Astrocyte (in vitro differentiated cells and primary cell): Measurements from ENCODE around the gene GNB1L. TPM values are rescaled to one million over a fixed set of nuclear protein-coding genes. Genes with fewer than 3 reads are reported as not detected.
"Not testable (repeated sequence)": the region's sequence is repeated elsewhere in the genome, so short reads cannot be mapped to it uniquely, and the experiment has no call there.

Experiments used
- DNase-seq: peaks from one replicate; pipeline ENCODE4 v3.0.0-alpha.2; 2010; ENCODE audit warnings: low read depth
- FAIRE-seq: peaks from 2 replicates; lab custom pipeline; 2011; peaks lifted over from hg19 to GRCh38; lab: Jason Lieb, UNC
- H2AFZ ChIP-seq: 2 replicates; pipeline ENCODE4 v1.6.0; 2012; ENCODE audit warnings: low read depth, low read length, inconsistent platforms
- H3K27ac ChIP-seq: 2 replicates; pipeline ENCODE4 v1.5.1; 2011; ENCODE audit warnings: low read depth, low read length, inconsistent platforms
- H3K27me3 ChIP-seq: 2 replicates; pipeline ENCODE4 v1.6.0; 2011; ENCODE audit warnings: low read length, inconsistent platforms; ENCODE audit not compliant: insufficient read depth
- H3K36me3 ChIP-seq: 2 replicates; pipeline ENCODE4 v1.5.1; 2011; ENCODE audit warnings: low read length, inconsistent platforms; ENCODE audit not compliant: insufficient read depth
- H3K4me1 ChIP-seq: 2 replicates; pipeline ENCODE4 v1.5.1; 2011; ENCODE audit warnings: low read length, inconsistent platforms; ENCODE audit not compliant: insufficient read depth
- H3K4me2 ChIP-seq: 2 replicates; pipeline ENCODE4 v1.6.0; 2012; ENCODE audit warnings: low read length, inconsistent platforms
- H3K4me3 ChIP-seq: 2 replicates; pipeline ENCODE4 v1.5.1; 2011; ENCODE audit warnings: low read depth, mild to moderate bottlenecking, low read length, inconsistent platforms; ENCODE audit not compliant: insufficient read depth
- H3K79me2 ChIP-seq: 2 replicates; pipeline ENCODE4 v1.6.0; 2012; ENCODE audit warnings: mild to moderate bottlenecking, low read length, inconsistent platforms; ENCODE audit not compliant: insufficient read depth
- H3K9ac ChIP-seq: 2 replicates; pipeline ENCODE4 v1.6.0; 2012; ENCODE audit warnings: mild to moderate bottlenecking, low read length, inconsistent platforms
- H3K9me3 ChIP-seq: 2 replicates; pipeline ENCODE4 v1.5.1; 2012; ENCODE audit warnings: low read depth, mild to moderate bottlenecking, low read length, inconsistent platforms; ENCODE audit not compliant: insufficient read depth
- H4K20me1 ChIP-seq: 2 replicates; pipeline ENCODE4 v1.6.0; 2012; ENCODE audit warnings: low read length, inconsistent platforms; ENCODE audit not compliant: insufficient read depth
- H3K27ac Mint-ChIP-seq: one replicate; pipeline ENCODE4 v1.8.0; 2021; ENCODE audit warnings: mild to moderate bottlenecking, mixed read lengths; ENCODE audit not compliant: unreplicated experiment
- H3K27me3 Mint-ChIP-seq: one replicate; pipeline ENCODE4 v1.8.0; 2021; ENCODE audit warnings: low read depth, mixed read lengths; ENCODE audit not compliant: unreplicated experiment
- H3K36me3 Mint-ChIP-seq: one replicate; pipeline ENCODE4 v1.8.0; 2021; ENCODE audit warnings: low read depth, mixed read lengths; ENCODE audit not compliant: unreplicated experiment
- H3K4me1 Mint-ChIP-seq: one replicate; pipeline ENCODE4 v1.8.0; 2021; ENCODE audit warnings: low read depth, mixed read lengths; ENCODE audit not compliant: unreplicated experiment
- H3K4me3 Mint-ChIP-seq: one replicate; pipeline ENCODE4 v1.8.0; 2021; ENCODE audit warnings: mild to moderate bottlenecking, moderate library complexity, mixed read lengths; ENCODE audit not compliant: unreplicated experiment
- H3K9me3 Mint-ChIP-seq: one replicate; pipeline ENCODE4 v1.8.0; 2021; ENCODE audit warnings: mild to moderate bottlenecking, mixed read lengths; ENCODE audit not compliant: unreplicated experiment
- EZH2 ChIP-seq: IDR thresholded peaks from 2 replicates; pipeline ENCODE4 v1.6.1; 2012; ENCODE audit warnings: mild to moderate bottlenecking, low read length, inconsistent platforms; ENCODE audit not compliant: insufficient read depth
- total RNA-seq: library from RNA; stranded (reverse); gene quantifications from 2 replicates; pipeline ENCODE4 v1.2.1, GENCODE V29; 2021
- TF ChIP-seq, protein P1 (sequence below): IDR thresholded peaks from 2 replicates; pipeline ENCODE4 v1.5.1; 2011; ENCODE audit warnings: low read depth, mild to moderate bottlenecking, inconsistent platforms, low read length, moderate library complexity; ENCODE audit not compliant: insufficient read depth

GNB1L gene
- total RNA-seq, 1 donor from 2014 or later: 14.3 TPM

DNA sequence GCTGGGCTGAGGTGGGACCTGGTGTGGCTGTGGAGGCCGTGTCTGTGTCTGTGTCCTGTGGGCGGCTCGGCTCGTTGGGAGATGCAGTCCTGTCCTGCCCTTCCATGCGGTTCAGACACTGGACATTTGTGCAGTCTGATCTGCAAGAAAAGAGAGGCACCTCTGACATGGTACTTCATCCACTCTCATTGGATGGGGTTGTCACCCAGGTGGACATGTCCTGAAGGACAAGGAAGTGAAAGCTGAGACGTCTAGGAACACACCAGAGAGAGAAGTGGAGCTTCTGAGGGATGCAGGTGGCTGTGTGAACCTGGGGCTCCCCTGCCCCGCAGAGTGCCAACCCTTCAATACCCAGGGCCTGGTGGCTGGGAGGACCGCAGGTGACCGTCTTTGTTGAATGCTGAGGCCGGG, 75.7 kb downstream of the GNB1L start:
- FAIRE-seq (no peak), DNase-seq (no peak)
- Histone ChIP-seq H3K4me1 (no peaks in the 10 kb centered on the region), H3K79me2 (no peaks in the 10 kb centered on the region), H3K4me2 (no peak overlapping the region), H2AFZ (no peak overlapping the region), H3K9ac (no peak overlapping the region), H3K27me3 (peaks cover 24% of the 10 kb centered on the region), H3K4me3 (no peak overlapping the region), H3K36me3 (no peaks in the 10 kb centered on the region), H3K27ac (no peak overlapping the region), H3K9me3 (peaks cover 3% of the 10 kb centered on the region), H4K20me1 (no peaks in the 10 kb centered on the region)
- H3K36me3 Mint-ChIP-seq: peaks cover 6% of the 10 kb centered on the region
- H3K4me3 Mint-ChIP-seq: no peak overlapping the region
- no peak overlapping the region for H3K27ac Mint-ChIP-seq
- peaks cover 1% of the 10 kb centered on the region for H3K9me3 Mint-ChIP-seq
- TF ChIP-seq, protein P1, sequence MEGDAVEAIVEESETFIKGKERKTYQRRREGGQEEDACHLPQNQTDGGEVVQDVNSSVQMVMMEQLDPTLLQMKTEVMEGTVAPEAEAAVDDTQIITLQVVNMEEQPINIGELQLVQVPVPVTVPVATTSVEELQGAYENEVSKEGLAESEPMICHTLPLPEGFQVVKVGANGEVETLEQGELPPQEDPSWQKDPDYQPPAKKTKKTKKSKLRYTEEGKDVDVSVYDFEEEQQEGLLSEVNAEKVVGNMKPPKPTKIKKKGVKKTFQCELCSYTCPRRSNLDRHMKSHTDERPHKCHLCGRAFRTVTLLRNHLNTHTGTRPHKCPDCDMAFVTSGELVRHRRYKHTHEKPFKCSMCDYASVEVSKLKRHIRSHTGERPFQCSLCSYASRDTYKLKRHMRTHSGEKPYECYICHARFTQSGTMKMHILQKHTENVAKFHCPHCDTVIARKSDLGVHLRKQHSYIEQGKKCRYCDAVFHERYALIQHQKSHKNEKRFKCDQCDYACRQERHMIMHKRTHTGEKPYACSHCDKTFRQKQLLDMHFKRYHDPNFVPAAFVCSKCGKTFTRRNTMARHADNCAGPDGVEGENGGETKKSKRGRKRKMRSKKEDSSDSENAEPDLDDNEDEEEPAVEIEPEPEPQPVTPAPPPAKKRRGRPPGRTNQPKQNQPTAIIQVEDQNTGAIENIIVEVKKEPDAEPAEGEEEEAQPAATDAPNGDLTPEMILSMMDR: no peak
- no peak for TF ChIP-seq EZH2
- H3K4me1 Mint-ChIP-seq: peaks cover 6% of the 10 kb centered on the region
- peaks cover 23% of the 10 kb centered on the region for H3K27me3 Mint-ChIP-seq

GRCh38 chr22:19777192-19777591, 77.5 kb downstream of the GNB1L start:
- H2AFZ ChIP-seq, H3K4me1 ChIP-seq, H3K9ac ChIP-seq, H3K4me2 ChIP-seq, H3K4me1 Mint-ChIP-seq, H3K36me3 Mint-ChIP-seq, H3K9me3 ChIP-seq, H3K4me3 Mint-ChIP-seq, H3K27ac ChIP-seq, H3K4me3 ChIP-seq, DNase-seq, H3K9me3 Mint-ChIP-seq, H3K27ac Mint-ChIP-seq, H4K20me1 ChIP-seq, H3K79me2 ChIP-seq, FAIRE-seq, H3K36me3 ChIP-seq: not testable (repeated sequence)
- H3K27me3 ChIP-seq: peaks cover 30% of the 10 kb centered on the region
- H3K27me3 Mint-ChIP-seq: peaks cover 32% of the 10 kb centered on the region

- peaks cover 5% of the 10 kb centered on the region for H3K36me3 Mint-ChIP-seq
- peaks cover 3% of the 10 kb centered on the region for H3K9me3 Mint-ChIP-seq
- no peak overlapping the region for H3K9ac ChIP-seq
- H3K9me3 ChIP-seq: no peaks in the 10 kb centered on the region
- no peaks in the 10 kb centered on the region for H3K4me1 ChIP-seq
- no peak overlapping the region for H3K27ac Mint-ChIP-seq
- H3K4me2 ChIP-seq: no peak overlapping the region
- H2AFZ ChIP-seq: no peak overlapping the region
- DNase-seq: no peak
- no peak overlapping the region for H3K4me3 Mint-ChIP-seq
- H3K79me2 ChIP-seq: no peaks in the 10 kb centered on the region
- TF ChIP-seq, protein P1: no peak
- no peak for TF ChIP-seq EZH2
- no peak overlapping the region for H3K27ac ChIP-seq
- peaks cover 6% of the 10 kb centered on the region for H3K4me1 Mint-ChIP-seq
- no peaks in the 10 kb centered on the region for H4K20me1 ChIP-seq
- FAIRE-seq: no peak
- no peak overlapping the region for H3K4me3 ChIP-seq
- no peaks in the 10 kb centered on the region for H3K36me3 ChIP-seq
- peaks cover 38% of the 10 kb centered on the region for H3K27me3 Mint-ChIP-seq
- peaks cover 33% of the 10 kb centered on the region for H3K27me3 ChIP-seq
Measured at GRCh38 chr22:19776433-19777031, 78.1 kb downstream of the GNB1L start.
